ENCODE measurements around the gene MARK3.
"Not testable (repeated sequence)": the region's sequence is repeated elsewhere in the genome, so short reads cannot be mapped to it uniquely, and the experiment has no call there.

MARK3 gene

GRCh38 chr14:103385152-103385928 lies at the start of gene MARK3:
TSS of gene MARK3 (plus strand) at chr14:103385415. CDS start at chr14:103386030, 615 bp downstream.
- DNase-seq = peak; percentile 98

GRCh38 chr14:103336191-103336590 lies 49.0 kb upstream of the MARK3 start:
- no peak for DNase-seq

- DNase-seq = no peak
These were observed 47.4 kb upstream of the MARK3 start for GRCh38 chr14:103337794-103338193.

- DNase-seq = no peak
These were observed 45.7 kb upstream of the MARK3 start for GRCh38 chr14:103339561-103339960.

GRCh38 chr14:103340480-103341212 lies 44.6 kb upstream of the MARK3 start:
- DNase-seq = no peak

GRCh38 chr14:103341250-103342129 lies 43.7 kb upstream of the MARK3 start:
- DNase-seq = no peak

- DNase-seq = no peak
These were observed 41.9 kb upstream of the MARK3 start for GRCh38 chr14:103343164-103343879.

GRCh38 chr14:103343905-103344797 lies 41.1 kb upstream of the MARK3 start:
- no peak for DNase-seq

- DNase-seq = no peak
These were observed 38.9 kb upstream of the MARK3 start for GRCh38 chr14:103346286-103346685.

GRCh38 chr14:103347091-103347815 lies 38.0 kb upstream of the MARK3 start:
- DNase-seq = no peak

GRCh38 chr14:103348154-103348553 lies 37.1 kb upstream of the MARK3 start:
- DNase-seq = no peak

GRCh38 chr14:103349982-103350381 lies 35.2 kb upstream of the MARK3 start:
- DNase-seq = no peak

- DNase-seq = no peak
These were observed 31.9 kb upstream of the MARK3 start for GRCh38 chr14:103353362-103353761.

- DNase-seq = no peak
These were observed 31.1 kb upstream of the MARK3 start for GRCh38 chr14:103354141-103354540.

- DNase-seq = no peak
These were observed 29.1 kb upstream of the MARK3 start for GRCh38 chr14:103356024-103356682.

- not testable (repeated sequence) for DNase-seq
These were observed 27.7 kb upstream of the MARK3 start for GRCh38 chr14:103357552-103357951.

- DNase-seq = no peak
These were observed 24.7 kb upstream of the MARK3 start for GRCh38 chr14:103360548-103360947.

- peak; percentile 80 for DNase-seq
These were observed 23.3 kb upstream of the MARK3 start for GRCh38 chr14:103361867-103362266.

GRCh38 chr14:103362780-103363179 lies 22.4 kb upstream of the MARK3 start:
- no peak for DNase-seq

GRCh38 chr14:103366741-103367140 lies 18.5 kb upstream of the MARK3 start:
- DNase-seq = no peak

All from suppressor macrophage treated with lipopolysaccharide for 4 hours (primary cell).